ENCODE measurements around the gene PRDM2.

PRDM2 gene

GRCh38 chr1:13732971-13733667 is 33.1 kb downstream of the PRDM2 start:
- no peak for DNase-seq (ENCODE audit: low read depth)
- no peak overlapping the region for H3K4me3 ChIP-seq (ENCODE audit: control insufficient read depth, low read depth, low read length)
- no peak for TF ChIP-seq CTCF (IDR thresholded peaks at IDR 0.05; ENCODE audit: control insufficient read depth, insufficient read depth, low read depth, low read length, missing control alignments)

- no peak for DNase-seq (ENCODE audit: low read depth)
- H3K4me3 ChIP-seq (ENCODE audit: control insufficient read depth, low read depth, low read length), result no peak overlapping the region
- TF ChIP-seq CTCF (IDR thresholded peaks at IDR 0.05; ENCODE audit: control insufficient read depth, insufficient read depth, low read depth, low read length, missing control alignments), result no peak
Observed at GRCh38 chr1:13733711-13734110, 33.7 kb downstream of the PRDM2 start.

- no peak overlapping the region for H3K4me3 ChIP-seq (ENCODE audit: control insufficient read depth, low read depth, low read length)
- no peak for TF ChIP-seq CTCF (IDR thresholded peaks at IDR 0.05; ENCODE audit: control insufficient read depth, insufficient read depth, low read depth, low read length, missing control alignments)
- no peak for DNase-seq (ENCODE audit: low read depth)
Observed at GRCh38 chr1:13735168-13735930, 35.4 kb downstream of the PRDM2 start.

GRCh38 chr1:13737398-13737797 is 37.4 kb downstream of the PRDM2 start:
- no peak overlapping the region for H3K4me3 ChIP-seq (ENCODE audit: control insufficient read depth, low read depth, low read length)
- no peak for DNase-seq (ENCODE audit: low read depth)
- no peak for TF ChIP-seq CTCF (IDR thresholded peaks at IDR 0.05; ENCODE audit: control insufficient read depth, insufficient read depth, low read depth, low read length, missing control alignments)

DNA sequence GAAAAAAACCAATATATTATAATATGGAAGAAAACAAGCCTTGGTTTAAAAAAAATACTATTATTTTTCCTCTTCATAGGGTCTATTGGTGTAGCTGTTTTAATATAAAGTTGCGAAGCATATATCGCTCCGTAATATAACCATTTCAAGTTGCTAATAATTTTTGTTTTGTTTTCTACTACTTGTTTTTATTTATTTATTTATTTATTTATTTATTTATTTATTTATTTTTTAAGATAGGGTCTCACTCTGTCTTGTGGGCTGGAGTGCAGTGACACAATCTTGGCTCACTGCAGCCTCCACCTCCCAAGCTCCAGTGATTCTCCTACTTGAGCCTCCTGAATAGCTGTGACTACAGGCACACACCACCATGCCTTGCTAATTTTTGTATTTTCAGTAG is 46.4 kb downstream of the PRDM2 start:
- H3K4me3 ChIP-seq (ENCODE audit: control insufficient read depth, low read depth, low read length), result no peak overlapping the region
- TF ChIP-seq CTCF (IDR thresholded peaks at IDR 0.05; ENCODE audit: control insufficient read depth, insufficient read depth, low read depth, low read length, missing control alignments), result no peak
- no peak for DNase-seq (ENCODE audit: low read depth)

- peak; percentile 72 for DNase-seq (ENCODE audit: low read depth)
- peak overlapping the region; percentile 77 for H3K4me3 ChIP-seq (ENCODE audit: control insufficient read depth, low read depth, low read length)
- TF ChIP-seq CTCF (IDR thresholded peaks at IDR 0.05; ENCODE audit: control insufficient read depth, insufficient read depth, low read depth, low read length, missing control alignments), result peak; percentile 2
Observed at GRCh38 chr1:13748610-13749505, 48.9 kb downstream of the PRDM2 start.
